Right renal cortex interstitium (tissue), 3 donors: ENCODE measurements around the gene BHLHA15. TPM values are rescaled to one million over a fixed set of nuclear protein-coding genes. Genes with fewer than 3 reads are reported as not detected.

Experiments used
- DNase-seq, 3 donors: peaks; one replicate each; pipeline ENCODE4 v3.0.0-alpha.2; 2013; ENCODE audit warnings: low read depth in 3 of 3, low spot score in 2 of 3
- polyA plus RNA-seq, 3 donors: library from polyadenylated mRNA; unstranded; fragments of 120-200 nt; gene quantifications; one replicate each; pipeline ENCODE4 v1.2.1, GENCODE V29; 2013; ENCODE audit not compliant: insufficient read length in 3 of 3

The BHLHA15 gene
- polyA plus RNA-seq, 3 donors: 0.29 TPM; not detected in 2

- no peak for DNase-seq
Measured at GRCh38 chr7:98238976-98239375, 27.7 kb downstream of the BHLHA15 start.

GRCh38 chr7:98240961-98241673 lies 29.9 kb downstream of the BHLHA15 start:
- DNase-seq: no peak

- DNase-seq: no peak
Measured at GRCh38 chr7:98241674-98242241, 30.5 kb downstream of the BHLHA15 start.

- DNase-seq: no peak
Measured at GRCh38 chr7:98242342-98242741, 31.1 kb downstream of the BHLHA15 start.

GRCh38 chr7:98242934-98243333 lies 31.7 kb downstream of the BHLHA15 start:
- DNase-seq: no peak

GRCh38 chr7:98244871-98245270 lies 33.6 kb downstream of the BHLHA15 start:
- no peak for DNase-seq

- no peak for DNase-seq
Measured at GRCh38 chr7:98248156-98248555, 36.9 kb downstream of the BHLHA15 start.

- no peak for DNase-seq
Measured at GRCh38 chr7:98249106-98249505, 37.9 kb downstream of the BHLHA15 start.

GRCh38 chr7:98250789-98251188 lies 39.5 kb downstream of the BHLHA15 start:
- no peak for DNase-seq

- no peak for DNase-seq
Measured at GRCh38 chr7:98251231-98251600, 40.0 kb downstream of the BHLHA15 start.

- peak; percentile 62 to 85 (median 70) for DNase-seq
Measured at GRCh38 chr7:98251601-98252424, 40.6 kb downstream of the BHLHA15 start, which contains the start of gene TECPR1. TECPR1 (minus strand) TSS chr7:98252232; CDS start chr7:98246146, 6,086 bp downstream.

GRCh38 chr7:98252425-98253054 lies 41.3 kb downstream of the BHLHA15 start:
- DNase-seq: no peak

GRCh38 chr7:98254516-98254915 lies 43.3 kb downstream of the BHLHA15 start:
- no peak for DNase-seq

GRCh38 chr7:98254951-98255610 lies 43.8 kb downstream of the BHLHA15 start:
- no peak for DNase-seq

GRCh38 chr7:98256431-98256830 lies 45.2 kb downstream of the BHLHA15 start:
- no peak for DNase-seq

GRCh38 chr7:98257701-98258100 lies 46.5 kb downstream of the BHLHA15 start:
- no peak for DNase-seq

Other genes starting within 250 kb of the BHLHA15 start
- gene OCM2, start 221.2 kb upstream of the BHLHA15 start, polyA plus RNA-seq: not detected
- gene LMTK2, start 104.6 kb upstream of the BHLHA15 start, polyA plus RNA-seq: 10 to 100 TPM; 12.7 to 13.3 (median 12.8) TPM
- 10 to 100 TPM; 12.1 to 14.2 (median 13.2) TPM for gene TECPR1, start 40.8 kb downstream of the BHLHA15 start, polyA plus RNA-seq
- gene BRI3, start 70.2 kb downstream of the BHLHA15 start, polyA plus RNA-seq: 10 to 100 TPM; 80.7 to 98.3 (median 89.0) TPM
- 10 to 100 TPM; 10.8 to 13.5 (median 11.6) TPM for gene BAIAP2L1, start 189.7 kb downstream of the BHLHA15 start, polyA plus RNA-seq